Activated T-cell treated with anti-CD3 and anti-CD28 coated beads, Interleukin-2, amount 50 U/mL, for 72 hours (primary cell): ENCODE data around the gene FBN1. TPM values are rescaled to one million over a fixed set of nuclear protein-coding genes. Genes with fewer than 3 reads are reported as not detected.

Experiments
- ATAC-seq, 2 donors: fragments of 150-1000 bp; cut with Tn5 transposase; replicated peaks in 1 of 2; 2 replicates each; pipeline ENCODE4 v1.10.0; 2021; ENCODE audit warnings: moderate library complexity in 2 of 2, mild to moderate bottlenecking in 1 of 2
- DNase-seq, 2 donors: peaks; one replicate each; pipeline ENCODE4 v3.0.0; 2021 to 2022; ENCODE audit warnings: mixed read lengths in 1 of 2
- H3K27ac Mint-ChIP-seq: one replicate; pipeline ENCODE4 v1.8.0; 2022; ENCODE audit warnings: mild to moderate bottlenecking, moderate library complexity, mixed read lengths
- H3K27me3 Mint-ChIP-seq: one replicate; pipeline ENCODE4 v1.8.0; 2022; ENCODE audit warnings: low read depth, mixed read lengths
- H3K36me3 Mint-ChIP-seq, 2 donors: one replicate each; pipeline ENCODE4 v1.8.0; 2022; ENCODE audit warnings: mixed read lengths in 2 of 2, mild to moderate bottlenecking in 1 of 2; ENCODE audit not compliant: insufficient read depth in 2 of 2
- H3K4me1 Mint-ChIP-seq: one replicate; pipeline ENCODE4 v1.8.0; 2022; ENCODE audit warnings: low read depth, mixed read lengths
- H3K4me3 Mint-ChIP-seq, 2 donors: one replicate each; pipeline ENCODE4 v1.8.0; 2022; ENCODE audit warnings: mild to moderate bottlenecking in 2 of 2, mixed read lengths in 2 of 2, moderate library complexity in 2 of 2
- H3K9me3 Mint-ChIP-seq, 2 donors: one replicate each; pipeline ENCODE4 v1.8.0; 2022; ENCODE audit warnings: mixed read lengths in 2 of 2
- total RNA-seq, 2 donors: library from RNA; stranded (reverse); gene quantifications; one replicate each; pipeline ENCODE4 v1.2.3, GENCODE V29; 2022

The FBN1 gene
- total RNA-seq, 2 donors from 2014 or later: 0.50 to 0.79 TPM

DNA sequence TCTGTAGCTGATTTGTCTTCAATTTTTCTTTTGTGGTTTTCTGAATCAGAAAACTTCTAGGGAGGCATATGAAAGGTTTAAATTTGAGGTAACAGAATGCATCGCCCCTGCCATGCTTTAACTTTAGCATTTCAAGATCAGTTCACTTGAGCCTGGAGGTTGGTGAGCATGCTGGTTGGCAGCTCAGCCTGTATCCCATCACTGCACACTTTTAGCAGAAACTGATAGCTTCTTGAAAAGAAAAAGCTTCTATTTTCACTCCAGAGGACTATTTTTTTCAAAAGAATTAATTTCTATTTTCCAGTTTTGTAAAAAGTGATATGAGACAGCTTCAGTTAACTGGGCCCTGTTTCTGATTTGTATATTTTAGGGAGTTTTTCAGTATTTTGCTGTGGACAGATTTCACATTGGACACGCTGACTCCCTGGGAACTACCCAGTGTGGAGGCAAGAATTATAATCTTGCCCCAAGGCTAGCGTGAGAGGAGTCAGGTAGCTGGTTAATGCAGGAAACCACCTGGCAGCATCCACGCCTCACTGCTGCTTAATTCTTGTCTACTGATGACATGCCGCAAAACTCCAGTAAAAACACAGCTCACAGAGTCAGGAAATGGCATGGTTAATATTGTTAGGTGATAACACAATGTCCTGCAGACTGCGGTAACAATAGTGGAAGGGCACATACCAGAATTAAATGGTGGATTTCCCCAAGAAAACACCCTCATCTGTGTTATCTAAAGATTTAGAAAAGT is 242.9 kb downstream of the FBN1 start:
- ATAC-seq (no peak), DNase-seq (no peak)
- Mint-ChIP-seq H3K9me3 (no peaks in the 10 kb centered on the region), H3K4me3 (no peak overlapping the region), H3K27me3 (no peaks in the 10 kb centered on the region), H3K36me3 (no peaks in the 10 kb centered on the region), H3K27ac (no peak overlapping the region), H3K4me1 (no peaks in the 10 kb centered on the region)

GRCh38 chr15:48400086-48400485 is 245.4 kb downstream of the FBN1 start:
- no peaks in the 10 kb centered on the region for H3K27me3 Mint-ChIP-seq
- ATAC-seq: no peak
- no peaks in the 10 kb centered on the region for H3K36me3 Mint-ChIP-seq
- H3K27ac Mint-ChIP-seq: no peak overlapping the region
- H3K4me3 Mint-ChIP-seq: no peak overlapping the region
- no peaks in the 10 kb centered on the region for H3K9me3 Mint-ChIP-seq
- DNase-seq: no peak
- no peaks in the 10 kb centered on the region for H3K4me1 Mint-ChIP-seq

GRCh38 chr15:48397841-48398240 is 247.7 kb downstream of the FBN1 start:
- Mint-ChIP-seq H3K4me3 (no peak overlapping the region), H3K4me1 (no peaks in the 10 kb centered on the region), H3K27me3 (no peaks in the 10 kb centered on the region), H3K27ac (no peak overlapping the region), H3K36me3 (no peaks in the 10 kb centered on the region), H3K9me3 (no peaks in the 10 kb centered on the region)
- ATAC-seq (no peak), DNase-seq (no peak)

GRCh38 chr15:48396020-48396419 is 249.5 kb downstream of the FBN1 start:
- Mint-ChIP-seq H3K27me3 (no peaks in the 10 kb centered on the region), H3K36me3 (no peaks in the 10 kb centered on the region), H3K4me1 (no peaks in the 10 kb centered on the region), H3K4me3 (no peak overlapping the region), H3K27ac (no peak overlapping the region), H3K9me3 (no peaks in the 10 kb centered on the region)
- ATAC-seq (no peak), DNase-seq (no peak)

DNA sequence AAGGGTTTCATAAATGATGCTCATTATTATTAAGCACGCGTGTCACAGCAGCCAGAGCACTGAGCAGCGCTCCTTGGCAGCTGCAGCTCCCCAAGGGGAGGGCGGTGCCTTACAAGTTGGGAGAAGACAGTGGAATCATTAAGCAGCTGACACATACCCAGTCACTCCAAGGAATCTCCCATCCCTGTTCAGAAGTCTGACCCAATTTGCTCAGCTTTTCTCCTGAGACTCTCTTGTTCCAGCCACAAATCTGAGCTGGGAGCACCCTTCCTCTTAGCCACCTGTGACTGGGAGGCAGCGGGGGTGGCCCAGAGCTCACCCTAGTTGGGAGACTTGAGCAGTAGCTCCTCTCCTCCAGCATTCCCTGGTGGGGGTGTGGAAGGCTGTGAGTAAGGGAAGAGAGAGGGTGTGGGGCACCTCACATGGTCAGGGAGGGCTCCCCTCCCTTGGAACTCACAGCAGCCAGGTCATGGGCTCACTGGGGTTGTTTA is 249.9 kb downstream of the FBN1 start:
- no peak overlapping the region for H3K4me3 Mint-ChIP-seq
- DNase-seq (no peak), ATAC-seq (no peak)
- no peak overlapping the region for H3K27ac Mint-ChIP-seq
- no peaks in the 10 kb centered on the region for H3K36me3 Mint-ChIP-seq
- no peaks in the 10 kb centered on the region for H3K4me1 Mint-ChIP-seq
- no peaks in the 10 kb centered on the region for H3K27me3 Mint-ChIP-seq
- H3K9me3 Mint-ChIP-seq: no peaks in the 10 kb centered on the region

DNA sequence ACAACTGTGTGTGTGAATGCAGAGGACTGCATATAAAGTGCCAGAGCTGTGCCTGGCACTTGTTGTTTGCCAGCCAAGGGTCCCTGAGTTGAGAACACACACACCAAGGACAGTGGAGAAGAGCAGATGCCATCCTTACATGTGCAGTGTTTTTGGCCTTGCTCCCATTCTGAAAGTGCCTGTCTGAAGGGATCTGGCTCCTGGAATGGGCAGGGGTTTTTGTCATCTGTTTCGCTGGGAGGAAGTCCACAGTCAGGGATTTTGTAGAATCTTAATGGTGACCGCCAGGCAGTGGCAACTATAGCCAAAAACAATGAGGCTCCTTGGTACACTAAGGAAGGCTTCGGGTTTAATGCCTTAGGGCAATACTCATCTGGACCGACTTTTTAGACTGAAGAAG is 250.5 kb downstream of the FBN1 start:
- DNase-seq (no peak), ATAC-seq (no peak)
- no peak overlapping the region for H3K4me3 Mint-ChIP-seq
- no peaks in the 10 kb centered on the region for H3K27me3 Mint-ChIP-seq
- no peaks in the 10 kb centered on the region for H3K4me1 Mint-ChIP-seq
- no peaks in the 10 kb centered on the region for H3K9me3 Mint-ChIP-seq
- no peaks in the 10 kb centered on the region for H3K36me3 Mint-ChIP-seq
- H3K27ac Mint-ChIP-seq: no peak overlapping the region

- H3K9me3 Mint-ChIP-seq: no peaks in the 10 kb centered on the region
- H3K4me1 Mint-ChIP-seq: no peaks in the 10 kb centered on the region
- H3K36me3 Mint-ChIP-seq: no peaks in the 10 kb centered on the region
- ATAC-seq: no peak
- H3K27ac Mint-ChIP-seq: no peak overlapping the region
- H3K4me3 Mint-ChIP-seq: no peak overlapping the region
- no peaks in the 10 kb centered on the region for H3K27me3 Mint-ChIP-seq
- DNase-seq: no peak
These were observed 251.6 kb downstream of the FBN1 start for GRCh38 chr15:48393645-48394506.

DNA sequence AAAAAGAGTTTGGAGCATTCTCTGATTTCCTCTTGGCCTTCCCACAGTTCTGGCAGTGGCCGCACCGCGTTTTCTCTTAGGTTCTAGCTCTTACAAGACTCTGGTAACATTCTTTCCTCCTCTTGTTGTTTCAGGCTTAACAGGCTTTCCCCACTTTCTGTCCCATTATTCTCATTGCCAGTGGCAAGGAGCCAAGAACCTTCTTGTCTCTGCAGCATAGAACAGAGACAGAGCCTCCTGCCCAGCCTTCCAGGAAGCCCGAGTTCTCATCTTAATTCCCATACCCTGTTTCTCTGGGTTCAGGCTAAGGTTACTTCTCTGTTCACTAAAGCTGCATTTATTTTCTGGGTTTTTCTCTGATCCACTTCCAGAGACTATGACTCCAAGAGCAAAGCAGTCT is 253.2 kb downstream of the FBN1 start:
- Mint-ChIP-seq H3K36me3 (no peaks in the 10 kb centered on the region), H3K27me3 (no peaks in the 10 kb centered on the region)
- no peak for ATAC-seq

DNA sequence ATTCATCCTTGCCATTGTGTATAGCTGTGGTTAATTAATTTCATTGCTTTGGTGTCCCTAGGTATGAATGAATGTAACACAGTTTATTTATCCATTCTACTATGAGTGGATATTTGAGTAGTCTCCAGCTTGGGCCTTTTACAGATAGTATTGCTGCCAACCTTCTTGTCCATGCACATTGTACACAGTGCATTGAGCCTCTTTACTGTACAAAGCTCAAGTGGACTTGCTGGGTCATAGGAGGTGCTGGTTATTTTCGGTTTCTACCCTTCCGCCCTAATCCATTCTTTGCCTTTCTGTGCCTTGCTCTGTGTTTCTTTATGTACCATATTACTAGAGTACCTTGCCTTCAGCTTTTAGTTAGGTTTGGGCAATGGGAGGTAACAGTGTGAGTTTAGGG is 253.6 kb downstream of the FBN1 start:
- DNase-seq (no peak), ATAC-seq (no peak)
- Mint-ChIP-seq H3K27me3 (no peaks in the 10 kb centered on the region), H3K4me3 (no peak overlapping the region), H3K9me3 (no peaks in the 10 kb centered on the region), H3K36me3 (no peaks in the 10 kb centered on the region), H3K4me1 (no peaks in the 10 kb centered on the region), H3K27ac (no peak overlapping the region)

More for the DNA sequence above, 253.2 kb downstream of the FBN1 start:
- DNase-seq: no peak
- H3K4me3 Mint-ChIP-seq: no peak overlapping the region
- no peaks in the 10 kb centered on the region for H3K9me3 Mint-ChIP-seq
- no peaks in the 10 kb centered on the region for H3K4me1 Mint-ChIP-seq
- no peak overlapping the region for H3K27ac Mint-ChIP-seq

DNA sequence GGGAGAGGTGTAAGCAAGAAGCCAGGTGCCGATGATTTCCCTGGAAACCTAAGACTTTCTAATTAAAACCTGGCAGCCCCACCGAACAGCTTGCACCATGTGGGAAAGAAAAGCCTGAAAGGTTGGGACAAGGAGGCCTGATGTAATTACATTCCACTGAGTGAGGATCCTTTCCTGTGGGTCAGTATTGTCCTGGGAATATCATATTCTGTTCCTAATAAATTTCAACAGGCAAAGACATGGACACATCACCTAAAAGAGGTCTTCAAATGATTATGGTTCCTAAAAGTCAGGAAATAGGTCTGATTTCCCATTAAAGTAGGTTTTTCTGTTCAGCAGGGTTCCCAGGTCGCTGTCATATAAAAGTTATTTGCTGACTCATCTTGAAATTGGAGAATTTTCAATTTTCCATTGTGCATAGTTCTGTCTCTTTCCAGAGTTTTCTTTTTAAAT is 255.8 kb downstream of the FBN1 start:
- no peaks in the 10 kb centered on the region for H3K27me3 Mint-ChIP-seq
- H3K27ac Mint-ChIP-seq: no peak overlapping the region
- no peaks in the 10 kb centered on the region for H3K36me3 Mint-ChIP-seq
- no peak overlapping the region for H3K4me3 Mint-ChIP-seq
- DNase-seq (no peak), ATAC-seq (no peak)
- H3K9me3 Mint-ChIP-seq: no peaks in the 10 kb centered on the region
- no peaks in the 10 kb centered on the region for H3K4me1 Mint-ChIP-seq

- H3K9me3 Mint-ChIP-seq: no peaks in the 10 kb centered on the region
- DNase-seq: no peak
- no peak for ATAC-seq
- no peaks in the 10 kb centered on the region for H3K4me1 Mint-ChIP-seq
- H3K27ac Mint-ChIP-seq: no peak overlapping the region
- H3K27me3 Mint-ChIP-seq: no peaks in the 10 kb centered on the region
- H3K4me3 Mint-ChIP-seq: no peak overlapping the region
- no peaks in the 10 kb centered on the region for H3K36me3 Mint-ChIP-seq
These were observed 256.6 kb downstream of the FBN1 start for GRCh38 chr15:48388910-48389309.

DNA sequence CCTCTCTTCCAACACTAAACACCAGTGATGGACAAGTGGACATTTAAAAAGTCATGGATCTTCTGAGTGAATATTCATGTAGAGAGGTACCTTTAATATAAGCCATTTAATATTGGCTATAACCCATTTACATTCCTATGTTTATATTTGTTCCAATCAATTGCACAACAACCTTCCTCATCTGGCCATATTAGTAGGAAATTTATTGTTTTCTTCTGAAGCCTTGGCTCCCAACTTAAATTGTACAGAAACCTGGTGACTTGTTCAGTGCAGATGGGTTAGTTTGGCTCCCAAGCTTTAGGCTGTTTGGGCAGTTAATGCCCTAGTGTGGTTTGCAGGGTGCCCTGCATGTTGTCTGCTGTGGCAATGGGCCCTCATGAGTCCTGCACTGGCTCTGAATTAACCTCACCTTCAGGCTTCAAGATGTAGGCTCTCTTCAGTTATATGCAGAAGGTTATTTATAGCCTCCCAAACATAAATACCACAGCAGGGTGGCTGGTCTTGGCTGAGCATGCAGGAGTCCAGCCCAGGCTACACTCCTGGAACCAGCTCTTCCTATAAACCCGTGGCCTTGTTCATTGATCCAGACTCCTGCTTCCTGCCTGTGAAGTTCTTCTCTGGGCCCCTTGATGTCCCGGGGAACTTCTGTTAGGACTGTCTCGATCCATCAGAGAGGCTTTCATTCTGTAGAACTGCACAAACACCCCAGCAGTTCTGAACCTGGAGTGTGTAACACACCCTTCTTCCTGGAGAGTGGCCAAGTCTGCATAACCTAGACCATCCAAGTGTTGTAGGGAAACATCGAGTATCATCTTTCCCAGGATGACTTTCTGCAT is 257.3 kb downstream of the FBN1 start:
- no peaks in the 10 kb centered on the region for H3K9me3 Mint-ChIP-seq
- no peak overlapping the region for H3K4me3 Mint-ChIP-seq
- no peaks in the 10 kb centered on the region for H3K36me3 Mint-ChIP-seq
- ATAC-seq (no peak), DNase-seq (no peak)
- peaks cover 6% of the 10 kb centered on the region for H3K27me3 Mint-ChIP-seq
- H3K27ac Mint-ChIP-seq: no peak overlapping the region
- no peaks in the 10 kb centered on the region for H3K4me1 Mint-ChIP-seq
